H9 (cell line): ENCODE data around the gene TPP2. TPM values are rescaled to one million over a fixed set of nuclear protein-coding genes. Genes with fewer than 3 reads are reported as not detected.

ENCODE experiments used
- DNase-seq: peaks from one replicate; pipeline ENCODE4 v3.0.0-alpha.2; 2017
- H2AFZ ChIP-seq: one replicate; pipeline ENCODE4 v1.6.1; 2013; ENCODE audit warnings: mild to moderate bottlenecking, low read length, control low read depth, moderate library complexity
- H2AK5ac ChIP-seq: 2 replicates; pipeline ENCODE4 v1.6.1; 2013; ENCODE audit warnings: low read length, control low read depth, mixed read lengths; ENCODE audit not compliant: insufficient read length
- H2BK120ac ChIP-seq: one replicate; pipeline ENCODE4 v1.6.1; 2013; ENCODE audit warnings: low read depth, mild to moderate bottlenecking, low read length, control low read depth, inconsistent platforms; ENCODE audit not compliant: poor library complexity, severe bottlenecking
- H2BK12ac ChIP-seq: 2 replicates; pipeline ENCODE4 v1.6.1; 2013; ENCODE audit warnings: low read length, control low read depth, mixed read lengths, low read depth; ENCODE audit not compliant: insufficient read length
- H2BK15ac ChIP-seq: 2 replicates; pipeline ENCODE4 v1.6.1; 2013; ENCODE audit warnings: low read depth, low read length, control low read depth
- H2BK20ac ChIP-seq: one replicate; pipeline ENCODE4 v1.6.1; 2013; ENCODE audit warnings: low read depth, mild to moderate bottlenecking, low read length, control low read depth, inconsistent platforms; ENCODE audit not compliant: poor library complexity, severe bottlenecking
- H2BK5ac ChIP-seq: 2 replicates; pipeline ENCODE4 v1.6.1; 2013; ENCODE audit warnings: low read length, control low read depth, mixed read lengths; ENCODE audit not compliant: insufficient read length
- H3K14ac ChIP-seq: 2 replicates; pipeline ENCODE4 v1.6.1; 2013; ENCODE audit warnings: low read length, control low read depth; ENCODE audit not compliant: insufficient read depth
- H3K18ac ChIP-seq: 2 replicates; pipeline ENCODE4 v1.6.1; 2013; ENCODE audit warnings: low read depth, mild to moderate bottlenecking, mixed read lengths, low read length, control low read depth; ENCODE audit not compliant: insufficient read length
- H3K23ac ChIP-seq: 2 replicates; pipeline ENCODE4 v1.6.1; 2013; ENCODE audit warnings: low read length, control low read depth, mixed read lengths, low read depth; ENCODE audit not compliant: insufficient read length
- H3K23me2 ChIP-seq: 2 replicates; pipeline ENCODE4 v1.6.1; 2013; ENCODE audit warnings: low read depth, mild to moderate bottlenecking, mixed read lengths, low read length, control low read depth; ENCODE audit not compliant: insufficient read length, poor library complexity, severe bottlenecking
- H3K27ac ChIP-seq: 2 replicates; pipeline ENCODE4 v1.5.1; 2013; ENCODE audit warnings: low read length, control low read depth, mixed read lengths, low read depth; ENCODE audit not compliant: insufficient read length
- H3K27me3 ChIP-seq: 2 replicates; pipeline ENCODE4 v1.6.1; 2013; ENCODE audit warnings: low read length, control low read depth, inconsistent platforms; ENCODE audit not compliant: insufficient read depth
- H3K4ac ChIP-seq: 2 replicates; pipeline ENCODE4 v1.6.1; 2013; ENCODE audit warnings: low read depth, mild to moderate bottlenecking, control low read depth, inconsistent platforms, low read length, moderate library complexity
- H3K4me1 ChIP-seq: 2 replicates; pipeline ENCODE4 v1.6.1; 2013; ENCODE audit warnings: low read length, control low read depth, inconsistent platforms; ENCODE audit not compliant: insufficient read depth
- H3K4me2 ChIP-seq: 2 replicates; pipeline ENCODE4 v1.6.1; 2013; ENCODE audit warnings: low read length, control low read depth, mixed read lengths; ENCODE audit not compliant: insufficient read length, insufficient read depth
- H3K56ac ChIP-seq: 2 replicates; pipeline ENCODE4 v1.6.1; 2013; ENCODE audit warnings: low read depth, mild to moderate bottlenecking, mixed read lengths, low read length, control low read depth; ENCODE audit not compliant: insufficient read length
- H3K79me1 ChIP-seq: 2 replicates; pipeline ENCODE4 v1.6.1; 2013; ENCODE audit warnings: low read depth, mild to moderate bottlenecking, moderate library complexity, low read length, control low read depth, inconsistent platforms; ENCODE audit not compliant: insufficient read depth, poor library complexity, severe bottlenecking
- H3K79me2 ChIP-seq: 2 replicates; pipeline ENCODE4 v1.6.1; 2013; ENCODE audit warnings: low read length, control low read depth, inconsistent platforms; ENCODE audit not compliant: insufficient read depth
- H3K9ac ChIP-seq: 2 replicates; pipeline ENCODE4 v1.6.1; 2013; ENCODE audit warnings: low read length, control low read depth, mixed read lengths; ENCODE audit not compliant: insufficient read length; ENCODE audit errors: extremely low read depth
- H3K9me3 ChIP-seq: one replicate; pipeline ENCODE4 v1.6.1; 2013; ENCODE audit warnings: low read depth, low read length, inconsistent platforms; ENCODE audit not compliant: control insufficient read depth
- H3T11ph ChIP-seq: one replicate; pipeline ENCODE4 v1.6.1; 2013; ENCODE audit warnings: mild to moderate bottlenecking, low read length, control low read depth, inconsistent platforms
- H4K20me1 ChIP-seq: one replicate; pipeline ENCODE4 v1.6.1; 2013; ENCODE audit not compliant: control insufficient read depth, insufficient read length, insufficient read depth
- H4K5ac ChIP-seq: 2 replicates; pipeline ENCODE4 v1.6.1; 2013; ENCODE audit warnings: low read depth, mild to moderate bottlenecking, mixed read lengths, low read length, control low read depth; ENCODE audit not compliant: insufficient read length
- H4K8ac ChIP-seq: replicated peaks from 2 replicates; pipeline ENCODE4 v1.6.1; 2013; ENCODE audit warnings: low read length, control low read depth, mixed read lengths, low read depth; ENCODE audit not compliant: insufficient read length
- H4K91ac ChIP-seq: 2 replicates; pipeline ENCODE4 v1.6.1; 2013; ENCODE audit warnings: low read depth, mild to moderate bottlenecking, moderate library complexity, mixed read lengths, low read length, control low read depth; ENCODE audit not compliant: insufficient read length
- H3K27ac Mint-ChIP-seq, 3 experiments: 2 replicates in 2 of 3; 3 replicates in 1 of 3; pipeline ENCODE4 v1.8.0; 2020 to 2021; ENCODE audit warnings: mixed read lengths in 3 of 3, mild to moderate bottlenecking in 1 of 3, moderate library complexity in 1 of 3
- H3K27me3 Mint-ChIP-seq: 2 replicates; pipeline ENCODE4 v1.8.0; 2021; ENCODE audit warnings: low read depth, mild to moderate bottlenecking, moderate library complexity, mixed read lengths
- H3K36me3 Mint-ChIP-seq, 3 experiments: 2 replicates in 2 of 3; 3 replicates in 1 of 3; pipeline ENCODE4 v1.8.0; 2020 to 2021; ENCODE audit warnings: low read depth in 3 of 3, mixed read lengths in 3 of 3; ENCODE audit not compliant: insufficient read depth in 1 of 3
- H3K4me1 Mint-ChIP-seq, 2 experiments: 2 replicates each; pipeline ENCODE4 v1.8.0; 2020; ENCODE audit warnings: mixed read lengths in 2 of 2
- H3K4me3 Mint-ChIP-seq, 2 experiments: 2 replicates in 1 of 2; 3 replicates in 1 of 2; pipeline ENCODE4 v1.8.0; 2020 to 2021; ENCODE audit warnings: mild to moderate bottlenecking in 2 of 2, mixed read lengths in 2 of 2, moderate library complexity in 1 of 2
- H3K9me3 Mint-ChIP-seq, 2 experiments: 2 replicates in 1 of 2; 3 replicates in 1 of 2; pipeline ENCODE4 v1.8.0; 2020; ENCODE audit warnings: mild to moderate bottlenecking in 2 of 2, mixed read lengths in 2 of 2, moderate library complexity in 1 of 2
- CTCF ChIP-seq: fragments of 200-600 bp; sonication (generic); conservative IDR thresholded peaks from 3 replicates; pipeline ENCODE4 v1.8.0; 2021; ENCODE audit warnings: antibody characterized with exemption, mild to moderate bottlenecking
- WGBS: extraction: QIAGEN DNeasy Blood & Tissue Kit; methylation state at CpG from one replicate; pipeline ENCODE4 v1.1.7; 2013; ENCODE audit warnings: missing lambda C conversion rate, low lambda C conversion rate, mixed read lengths; ENCODE audit not compliant: insufficient read length; ENCODE audit errors: extremely low coverage; 5-methylcytosine and 5-hydroxymethylcytosine counted together
- total RNA-seq: library from RNA; stranded (reverse); gene quantifications from 2 replicates; pipeline ENCODE4 v1.2.1, GENCODE V29; 2021

Gene TPP2
- total RNA-seq, 1 experiment from 2014 or later = 63.5 TPM

DNA sequence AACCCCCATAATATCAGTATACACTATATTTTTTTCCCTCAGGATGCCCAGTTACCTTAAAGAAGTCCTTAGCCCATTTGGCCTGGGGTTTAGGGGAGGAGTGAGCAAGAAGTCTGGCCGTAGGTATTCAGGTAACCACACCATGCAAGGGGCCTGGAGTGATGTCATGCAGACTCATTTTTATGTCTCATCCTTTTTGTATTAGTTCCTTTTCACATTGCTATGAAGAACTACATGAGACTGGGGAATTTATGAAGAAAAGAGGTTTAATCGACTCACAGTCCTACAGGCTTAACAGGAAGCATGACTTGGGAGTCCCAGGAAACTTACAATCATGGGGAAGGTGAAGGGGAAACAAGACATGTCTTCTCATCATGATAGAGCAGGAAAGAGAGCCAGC is 12.2 kb downstream of the TPP2 start:
- Histone ChIP-seq H3K79me1 (peaks cover 8% of the 10 kb centered on the region), H3K4me1 (no peaks in the 10 kb centered on the region), H3K27ac (no peak overlapping the region), H4K20me1 (peaks cover 2% of the 10 kb centered on the region), H3K23ac (no peak overlapping the region), H2AK5ac (no peak overlapping the region), H3T11ph (no peak overlapping the region), H3K27me3 (no peaks in the 10 kb centered on the region), H3K18ac (no peak overlapping the region), H3K79me2 (peaks cover 7% of the 10 kb centered on the region), H3K56ac (no peak overlapping the region), H4K8ac (no peak overlapping the region), H2BK120ac (no peak overlapping the region), H2BK15ac (no peak overlapping the region), H4K5ac (no peak overlapping the region), H4K91ac (no peak overlapping the region), H2BK12ac (no peak overlapping the region), H3K14ac (no peak overlapping the region), H3K4ac (no peak overlapping the region), H2AFZ (no peak overlapping the region), H2BK5ac (no peak overlapping the region), H3K23me2 (no peaks in the 10 kb centered on the region), H2BK20ac (no peak overlapping the region), H3K4me2 (no peak overlapping the region), H3K9me3 (no peaks in the 10 kb centered on the region), H3K9ac (no peak overlapping the region)
- H3K27ac Mint-ChIP-seq = peak overlapping the region in 2 of 3 experiments; percentile 13 to 82; a peak in 2 of 7 replicates
- no peak for DNase-seq
- TF ChIP-seq CTCF = no peak
- no peaks in the 10 kb centered on the region for H3K4me1 Mint-ChIP-seq
- H3K4me3 Mint-ChIP-seq = no peak overlapping the region
- peaks cover 36 to 66% (median 47%) of the 10 kb centered on the region in 3 experiments; a peak in 6 of 7 replicates for H3K36me3 Mint-ChIP-seq
- H3K9me3 Mint-ChIP-seq = no peaks in the 10 kb centered on the region
- H3K27me3 Mint-ChIP-seq = no peaks in the 10 kb centered on the region
- no CpG with 5 or more reads among the region's 2 CpGs for WGBS
